CD4-positive, alpha-beta T cell treated with Interleukin-2 at 100 ng/mL for 4 hours (primary cell): ENCODE measurements around the gene SVOPL.

ENCODE experiments used
- DNase-seq: peaks from one replicate; pipeline ENCODE4 v3.0.0-alpha.2; 2020; ENCODE audit warnings: low spot score

The SVOPL gene

GRCh38 chr7:138563808-138564207 is 137.4 kb downstream of the SVOPL start:
- no peak for DNase-seq

- DNase-seq = no peak
These were observed 141.7 kb downstream of the SVOPL start for GRCh38 chr7:138559448-138559847.

- no peak for DNase-seq
These were observed 144.2 kb downstream of the SVOPL start for GRCh38 chr7:138556771-138557484.

GRCh38 chr7:138555684-138556083 is 145.5 kb downstream of the SVOPL start:
- DNase-seq = no peak

- DNase-seq = no peak
These were observed 146.5 kb downstream of the SVOPL start for GRCh38 chr7:138554674-138555073.

GRCh38 chr7:138553805-138554204 is 147.4 kb downstream of the SVOPL start:
- DNase-seq = no peak

GRCh38 chr7:138551102-138551501 is 150.1 kb downstream of the SVOPL start:
- no peak for DNase-seq

GRCh38 chr7:138550337-138550736 is 150.8 kb downstream of the SVOPL start:
- DNase-seq = no peak

GRCh38 chr7:138549082-138549481 is 152.1 kb downstream of the SVOPL start:
- no peak for DNase-seq

- DNase-seq = no peak
These were observed 154.3 kb downstream of the SVOPL start for GRCh38 chr7:138546829-138547228.

GRCh38 chr7:138546064-138546619 is 155.0 kb downstream of the SVOPL start:
- DNase-seq = no peak

- DNase-seq = no peak
These were observed 156.0 kb downstream of the SVOPL start for GRCh38 chr7:138545123-138545522.
